Hindlimb muscle (tissue), 1 donor: ENCODE data around the gene SUDS3. TPM values are rescaled to one million over a fixed set of nuclear protein-coding genes. Genes with fewer than 3 reads are reported as not detected.
A peak's percentile ranks its signal among the peaks of the same experiment; 100 is the strongest.
"Not testable (repeated sequence)": the region's sequence is repeated elsewhere in the genome, so short reads cannot be mapped to it uniquely, and the experiment has no call there.

Experiments
- DNase-seq: peaks from one replicate; pipeline ENCODE4 v3.0.0-alpha.2; 2013
- polyA plus RNA-seq: library from polyadenylated mRNA; unstranded; fragments of 120-200 nt; gene quantifications from one replicate; pipeline ENCODE4 v1.2.1, GENCODE V29; 2013; ENCODE audit not compliant: insufficient read length

Gene SUDS3, protein sequence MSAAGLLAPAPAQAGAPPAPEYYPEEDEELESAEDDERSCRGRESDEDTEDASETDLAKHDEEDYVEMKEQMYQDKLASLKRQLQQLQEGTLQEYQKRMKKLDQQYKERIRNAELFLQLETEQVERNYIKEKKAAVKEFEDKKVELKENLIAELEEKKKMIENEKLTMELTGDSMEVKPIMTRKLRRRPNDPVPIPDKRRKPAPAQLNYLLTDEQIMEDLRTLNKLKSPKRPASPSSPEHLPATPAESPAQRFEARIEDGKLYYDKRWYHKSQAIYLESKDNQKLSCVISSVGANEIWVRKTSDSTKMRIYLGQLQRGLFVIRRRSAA
- polyA plus RNA-seq = 30.8 TPM

DNA sequence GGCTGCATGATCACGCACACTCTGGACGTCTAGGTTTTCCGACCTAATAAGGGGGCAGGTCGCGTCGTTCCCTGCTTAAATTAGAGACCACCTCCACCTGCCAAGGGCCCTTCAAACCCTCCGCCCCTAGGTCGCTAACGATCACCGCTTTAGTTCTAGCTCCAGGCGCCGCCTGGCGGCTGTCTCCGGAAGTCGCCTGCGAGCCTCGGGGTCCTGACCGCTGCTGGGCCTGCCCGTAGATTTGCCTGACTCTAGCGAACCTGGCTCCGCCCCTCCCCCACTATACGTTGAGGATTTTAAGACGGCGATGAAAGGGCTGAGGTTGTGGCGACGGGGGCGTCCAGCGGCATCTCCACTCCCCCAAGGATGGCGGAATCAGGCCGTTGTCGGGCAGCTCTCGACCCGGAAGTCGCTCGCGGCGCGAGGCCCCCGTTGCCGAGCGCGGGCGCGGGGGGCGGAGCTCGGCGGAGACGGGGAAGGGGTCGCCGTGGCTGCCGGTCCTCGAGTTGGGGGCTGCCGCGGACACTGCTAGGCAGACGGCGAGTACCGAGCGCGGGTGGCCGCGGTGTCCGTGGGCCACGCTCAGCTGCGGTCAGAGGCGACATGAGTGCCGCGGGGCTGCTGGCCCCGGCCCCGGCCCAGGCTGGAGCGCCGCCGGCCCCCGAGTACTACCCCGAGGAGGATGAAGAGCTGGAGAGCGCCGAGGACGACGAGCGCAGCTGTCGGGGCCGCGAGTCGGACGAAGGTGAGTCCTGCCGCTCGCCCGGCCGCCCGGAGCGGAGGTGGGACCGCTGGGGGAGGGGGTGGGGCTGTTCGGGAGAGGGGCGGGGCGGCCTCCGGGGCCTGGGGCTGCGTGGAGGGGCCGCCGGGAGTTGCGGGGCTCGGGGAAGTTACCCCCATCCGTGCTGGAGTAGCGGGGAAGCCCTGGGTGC lies at the start of gene SUDS3:
TSS of gene SUDS3 (plus strand) at position 467 of the 932 bp plus-strand sequence. CDS start at position 604, 137 bp downstream.
- DNase-seq = peak; percentile 93

DNA sequence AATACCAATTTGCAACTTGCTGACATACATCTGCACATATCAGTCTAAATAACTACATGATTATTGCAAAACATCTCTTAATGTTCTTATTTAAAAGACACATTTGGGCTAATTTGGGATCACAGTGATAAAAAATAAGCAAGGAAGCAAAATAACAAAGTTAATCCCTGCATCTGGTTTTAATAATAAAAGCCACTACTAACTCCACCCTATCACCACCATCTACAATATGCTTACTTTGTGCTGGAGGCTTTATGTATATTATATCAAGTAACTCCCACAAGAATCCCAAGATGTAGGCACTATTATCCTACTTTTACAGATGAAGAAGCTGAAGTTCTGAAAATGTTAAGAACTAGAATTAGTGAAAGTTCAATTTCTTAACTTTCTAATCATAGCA lies 49.4 kb upstream of the SUDS3 start:
- no peak for DNase-seq

DNA sequence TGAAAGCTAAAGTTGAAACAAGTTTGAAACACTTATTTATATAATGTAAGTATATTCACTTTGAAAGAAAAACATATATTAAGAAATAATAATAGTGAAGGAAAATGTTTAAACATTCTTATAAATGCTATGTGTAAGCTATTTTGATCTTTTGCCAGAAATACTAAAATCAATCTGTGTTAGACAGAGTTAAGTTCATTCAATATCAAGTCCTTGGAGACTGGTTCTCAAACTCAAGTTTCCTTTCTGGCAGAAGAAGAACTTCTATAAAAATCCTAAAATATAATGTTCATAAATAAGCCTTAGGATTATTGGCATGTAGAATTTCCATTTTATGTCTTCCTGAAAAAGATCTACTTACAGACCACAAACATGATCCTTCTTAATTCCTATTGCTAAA lies 49.0 kb upstream of the SUDS3 start:
- DNase-seq = no peak

DNA sequence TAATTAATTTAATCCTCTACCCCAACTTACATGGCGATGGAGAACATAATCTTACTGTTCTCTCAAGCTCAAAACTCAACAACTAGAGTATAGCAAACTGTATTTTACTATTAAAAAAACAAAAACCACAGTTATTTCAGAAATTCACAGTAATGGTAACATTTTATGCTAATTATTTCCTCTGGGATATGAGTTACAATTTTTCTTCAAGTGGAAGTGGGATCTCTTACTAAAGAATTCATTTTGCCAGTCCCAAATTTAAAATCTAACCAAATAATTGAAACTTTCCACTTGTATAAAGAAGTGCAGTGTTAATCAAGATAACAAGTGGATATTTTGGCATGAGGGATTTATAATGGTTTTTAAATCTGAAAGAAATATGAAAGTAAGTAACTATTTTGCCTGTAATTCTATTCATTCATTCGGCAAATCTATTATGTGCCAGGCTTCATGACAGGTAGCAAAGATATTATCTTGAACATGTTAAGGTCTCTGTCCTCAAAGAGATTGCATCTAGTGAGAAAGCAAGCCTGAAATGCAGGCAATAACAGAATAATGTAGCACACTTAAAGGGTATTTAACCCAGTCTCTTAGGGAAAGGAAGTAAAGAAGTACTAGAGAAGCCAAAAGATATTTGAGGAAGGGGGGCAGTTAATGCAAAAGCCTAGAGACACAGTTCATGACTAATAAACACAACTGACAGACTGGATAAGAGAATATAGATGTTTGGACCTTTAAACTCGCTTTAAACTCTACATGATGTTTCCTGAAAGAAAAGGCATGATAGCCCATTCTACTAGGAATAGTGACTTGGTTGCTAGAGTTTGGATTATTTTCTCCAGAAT lies 47.6 kb upstream of the SUDS3 start:
- no peak for DNase-seq

DNA sequence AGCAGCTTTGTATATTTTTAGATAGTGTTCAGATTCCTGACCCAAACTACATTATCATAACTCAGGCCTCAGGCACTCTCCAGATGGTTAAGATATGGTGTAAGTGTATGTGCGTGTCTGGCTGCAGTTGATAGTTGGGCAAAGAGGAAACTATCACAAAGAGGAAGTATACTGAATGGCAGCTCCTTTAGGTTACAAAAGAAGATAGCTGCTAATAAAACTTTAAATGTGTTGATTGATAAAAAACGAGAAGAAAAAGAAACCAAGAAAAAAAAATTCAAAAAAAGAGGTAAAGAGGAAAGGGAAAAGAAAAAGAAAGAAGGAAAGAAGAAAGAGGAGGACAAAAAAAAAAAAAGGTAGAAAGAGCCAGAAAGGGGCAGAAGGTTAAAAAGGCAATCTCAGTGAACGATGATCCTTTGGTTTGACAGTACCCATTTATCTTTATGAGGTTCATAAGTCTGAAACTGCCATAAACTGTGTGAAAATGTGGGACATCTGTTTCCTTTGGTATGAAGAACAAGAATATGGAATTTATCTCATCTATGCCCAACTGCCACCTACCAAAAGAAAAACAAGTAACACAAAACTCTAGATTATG lies 45.8 kb upstream of the SUDS3 start:
- no peak for DNase-seq

DNA sequence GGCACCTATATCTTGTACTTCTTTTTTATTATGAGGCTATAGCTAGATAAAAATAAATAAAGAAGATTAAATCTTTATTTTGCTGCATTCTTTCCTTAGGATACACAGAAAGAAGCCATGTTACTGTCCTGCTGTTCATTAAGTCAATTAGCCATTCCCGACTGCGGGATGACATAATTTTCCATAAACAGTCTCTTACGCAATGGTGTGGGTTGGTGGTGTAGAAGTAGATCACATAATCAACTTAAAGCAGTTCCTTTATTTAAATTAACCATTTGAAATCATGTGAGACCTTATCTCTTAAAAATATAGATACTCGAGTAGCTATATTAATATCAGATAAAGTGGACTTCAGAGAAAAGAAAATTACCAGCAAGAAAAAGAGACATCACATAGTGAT lies 43.8 kb upstream of the SUDS3 start:
- no peak for DNase-seq

DNA sequence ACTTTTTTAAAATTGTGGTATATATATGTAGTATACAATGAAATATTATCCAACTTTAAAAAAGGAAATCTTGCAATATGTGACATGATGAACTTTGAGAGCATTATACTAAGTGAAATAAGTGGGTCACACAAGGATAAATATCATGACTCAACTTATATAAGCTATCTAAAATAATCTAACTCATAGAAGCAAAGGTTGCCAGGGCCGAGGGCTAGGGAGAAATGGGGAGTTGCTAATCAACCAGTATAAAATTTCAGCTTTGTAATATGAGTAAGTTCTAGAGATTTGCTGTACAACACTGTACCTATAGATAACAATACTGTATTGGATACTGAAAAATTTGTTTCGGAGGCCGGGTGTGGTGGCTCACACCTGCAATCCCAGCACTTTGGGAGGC lies 42.1 kb upstream of the SUDS3 start:
- no peak for DNase-seq

DNA sequence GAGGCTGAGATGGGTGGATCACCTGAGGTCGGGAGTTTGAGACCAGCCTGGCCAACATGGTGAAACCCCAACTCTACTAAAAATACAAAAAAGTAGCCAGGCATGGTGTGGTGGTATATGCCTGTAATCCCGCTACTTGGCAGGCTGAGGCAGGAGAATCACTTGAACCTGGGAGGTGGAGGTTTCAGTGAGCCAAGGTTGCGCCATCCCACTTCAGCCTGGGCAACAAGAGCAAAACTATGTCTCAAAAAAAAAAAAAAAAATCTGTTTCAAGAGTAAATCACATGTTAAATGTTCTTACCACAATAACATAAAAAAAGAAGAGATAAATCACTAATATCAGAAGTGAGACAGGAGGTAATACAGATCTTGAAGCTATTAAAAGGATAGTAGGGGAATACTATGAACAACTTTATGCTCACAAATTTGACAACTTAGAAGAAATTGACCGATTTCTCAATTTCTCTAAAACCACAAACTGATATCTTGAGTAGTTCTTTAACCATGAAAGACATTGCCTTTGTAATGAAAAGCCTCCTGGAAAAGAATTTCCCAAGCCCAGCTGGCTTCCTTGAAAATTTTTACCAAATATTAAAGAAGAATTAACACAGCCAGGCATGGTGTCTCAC lies 41.3 kb upstream of the SUDS3 start:
- DNase-seq = no peak

DNA sequence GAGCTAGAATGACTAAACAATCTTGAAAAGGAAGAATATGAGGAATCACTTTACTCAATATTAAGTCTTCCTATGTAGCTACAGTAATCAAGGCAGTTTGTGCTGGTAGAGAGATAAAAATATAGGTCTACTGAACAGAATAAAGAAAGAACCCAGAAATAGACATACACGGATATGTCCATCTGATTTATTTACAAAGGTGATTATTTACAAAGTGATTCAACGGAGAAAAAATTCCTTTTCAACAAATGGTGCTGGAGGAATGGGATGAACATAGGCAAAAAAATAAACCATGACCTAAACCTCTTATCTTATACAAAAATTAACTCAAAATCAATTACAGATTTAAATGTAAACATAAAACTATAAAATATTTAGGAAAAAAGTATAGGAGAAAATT lies 40.2 kb upstream of the SUDS3 start:
- DNase-seq = no peak

DNA sequence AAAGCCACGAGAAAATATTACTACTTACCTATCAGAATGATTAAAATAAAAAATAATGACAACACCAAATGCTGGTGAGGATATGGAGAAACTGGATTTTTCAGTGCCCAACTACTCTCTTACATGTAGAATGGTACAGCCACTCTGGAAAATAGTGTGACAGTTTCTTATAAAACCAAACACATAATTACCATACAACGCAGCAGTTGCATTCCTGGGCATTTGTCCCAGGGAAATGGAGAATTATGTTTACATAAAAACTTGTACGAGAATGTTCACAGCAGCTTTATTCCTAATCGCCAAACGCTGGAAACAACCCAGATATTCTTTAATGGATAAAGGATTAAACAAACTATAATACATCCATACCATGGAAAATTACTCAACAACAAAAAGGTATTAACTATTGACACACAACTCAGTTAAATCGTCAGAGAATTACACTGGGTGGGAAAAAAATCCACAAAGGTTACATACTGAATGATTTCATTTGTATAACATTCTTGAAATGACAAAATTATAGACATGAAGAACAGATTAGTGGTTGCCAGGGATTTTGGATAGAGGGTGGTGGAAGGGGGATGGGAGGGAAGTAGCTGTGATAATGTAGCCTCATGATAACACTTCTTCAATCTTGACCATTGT lies 39.0 kb upstream of the SUDS3 start:
- DNase-seq = no peak

DNA sequence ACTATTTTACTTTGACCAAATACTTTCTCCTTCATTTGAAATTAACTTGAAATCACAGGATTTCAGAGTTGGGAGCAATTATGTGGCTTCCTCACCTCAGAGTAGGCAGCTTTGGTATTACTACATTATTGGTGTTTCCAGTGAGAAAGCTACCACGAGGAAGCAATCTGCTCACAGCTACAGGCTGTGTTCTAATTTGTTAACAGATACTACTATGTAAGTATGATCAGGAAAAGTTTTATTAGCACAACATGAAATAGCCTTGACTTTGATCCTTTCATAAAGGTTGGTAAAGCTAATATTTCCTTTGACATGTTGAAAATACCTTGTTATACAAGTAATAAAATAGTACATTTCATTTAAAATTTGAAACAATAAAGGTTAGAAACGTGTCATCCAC lies 34.3 kb upstream of the SUDS3 start:
- DNase-seq = no peak

DNA sequence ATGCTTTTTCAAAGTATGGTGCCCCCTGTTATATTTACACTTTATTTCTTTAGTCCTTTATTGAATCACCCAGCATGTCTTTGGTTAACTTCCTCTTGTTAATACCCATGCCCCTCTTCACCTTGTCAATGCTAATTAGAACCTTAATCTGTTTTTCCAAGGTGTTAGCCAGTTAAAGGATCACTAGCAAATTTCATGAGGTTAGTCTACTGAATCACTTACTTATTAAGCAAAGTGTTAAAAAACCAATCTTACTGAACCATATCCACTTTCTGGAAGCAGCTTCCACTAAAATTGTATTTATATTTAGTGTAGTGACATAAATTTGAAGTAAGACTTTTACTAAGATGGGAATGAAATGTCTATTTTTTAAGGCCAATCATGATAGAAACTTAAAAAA lies 31.5 kb upstream of the SUDS3 start:
- no peak for DNase-seq

DNA sequence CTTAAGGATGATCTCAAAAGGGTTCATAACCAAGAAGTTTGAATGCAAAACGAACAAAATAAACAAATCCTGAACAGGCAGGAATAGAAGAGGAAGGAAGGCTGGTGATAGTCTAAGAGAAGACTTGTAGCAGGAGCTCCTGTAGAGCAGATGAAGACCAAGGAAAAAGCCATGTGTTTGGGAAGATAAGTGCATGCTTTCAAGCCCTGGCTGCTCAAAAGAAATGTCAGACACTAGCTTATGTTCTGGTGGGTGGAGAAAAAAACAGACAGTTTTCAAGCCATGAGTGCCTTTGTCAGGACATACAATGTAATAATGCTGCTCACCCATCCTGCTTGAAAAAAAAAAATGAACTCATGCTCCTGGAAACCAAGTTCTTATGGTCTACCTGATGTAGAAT lies 31.0 kb upstream of the SUDS3 start:
- no peak for DNase-seq

DNA sequence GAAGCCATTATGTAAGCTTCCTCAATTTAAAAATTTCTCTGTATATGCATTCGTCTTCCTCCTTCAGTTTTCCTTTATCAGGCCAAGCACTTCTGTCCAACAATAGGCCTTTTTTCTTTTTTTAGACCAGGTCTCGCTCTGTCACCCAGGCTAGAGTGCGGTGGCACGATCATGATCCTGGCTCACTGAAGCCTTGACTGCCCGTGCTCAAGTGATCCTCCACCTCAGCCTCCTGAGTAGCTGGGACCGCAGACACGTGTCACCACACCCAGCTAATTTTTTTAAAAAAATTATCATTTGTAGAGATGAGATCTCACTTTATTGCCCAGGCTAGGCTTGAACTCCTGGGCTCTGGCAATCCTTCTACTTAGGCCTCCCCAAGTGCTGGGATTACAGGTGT lies 29.5 kb upstream of the SUDS3 start:
- DNase-seq = no peak

DNA sequence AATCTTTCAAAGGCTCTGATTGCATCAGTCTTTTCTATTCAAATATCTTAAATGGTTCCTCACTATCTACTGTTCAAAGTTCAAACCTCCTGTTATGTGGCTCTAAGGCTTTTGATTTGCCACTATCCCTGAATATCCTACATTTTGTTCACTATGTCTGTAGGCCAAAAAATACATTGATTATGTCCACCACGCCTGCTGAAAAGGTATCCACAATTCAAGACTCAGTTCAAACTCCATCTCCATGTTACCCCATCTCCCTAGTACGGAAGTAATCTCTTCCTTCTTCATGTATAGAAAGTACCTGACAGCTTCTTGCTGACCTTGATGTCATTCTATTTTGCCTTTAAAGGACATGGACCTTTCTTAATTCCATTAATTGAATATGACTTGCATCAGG lies 28.4 kb upstream of the SUDS3 start:
- DNase-seq = no peak

DNA sequence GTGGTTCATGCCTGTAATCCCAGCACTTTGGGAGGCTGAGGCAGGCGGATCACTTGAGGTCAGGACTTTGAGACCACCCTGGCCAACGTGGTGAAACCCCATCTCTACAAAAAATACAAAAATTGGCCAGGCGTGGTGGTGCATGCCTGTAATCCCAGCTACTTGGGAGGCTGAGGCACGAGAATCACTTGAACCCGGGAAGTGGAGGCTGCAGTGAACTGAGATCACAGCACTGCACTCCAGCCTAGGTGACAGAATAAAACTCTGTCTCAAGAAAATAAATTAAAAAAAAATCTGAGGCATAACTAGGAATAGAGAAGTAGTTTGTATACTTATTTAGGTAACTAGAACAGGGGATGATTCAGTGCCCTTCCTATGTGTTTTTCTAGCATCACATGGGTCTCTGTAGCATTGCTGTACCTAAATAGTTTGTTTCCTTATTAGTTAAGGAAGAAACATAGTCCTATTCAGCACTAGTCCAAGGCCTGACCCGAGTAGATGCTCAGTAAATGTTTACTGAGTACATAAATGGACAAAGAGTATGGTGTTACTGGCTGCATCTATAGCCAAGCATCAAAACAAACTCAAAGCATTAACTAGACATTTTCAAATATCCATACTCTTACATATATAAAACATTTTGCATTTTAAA lies 25.3 kb upstream of the SUDS3 start:
- no peak for DNase-seq

DNA sequence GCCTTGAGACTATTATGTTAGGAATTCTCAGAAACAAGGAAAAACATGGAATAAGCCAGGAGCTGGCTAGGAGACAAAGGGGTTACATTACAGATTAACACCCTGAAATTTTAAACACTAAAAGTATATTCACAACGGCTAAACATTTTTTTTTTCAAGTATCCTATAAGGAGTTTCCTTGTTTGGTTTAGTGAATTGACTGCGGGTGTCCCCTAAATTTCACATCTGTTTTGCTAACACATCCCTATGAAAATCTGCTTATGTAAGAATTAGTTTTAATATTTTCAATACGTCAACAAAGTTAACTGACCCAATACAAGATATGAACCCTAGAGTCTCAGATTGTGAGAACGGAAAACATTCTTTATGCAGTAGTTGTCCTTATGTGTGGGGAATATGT lies 22.6 kb upstream of the SUDS3 start:
- DNase-seq = no peak

DNA sequence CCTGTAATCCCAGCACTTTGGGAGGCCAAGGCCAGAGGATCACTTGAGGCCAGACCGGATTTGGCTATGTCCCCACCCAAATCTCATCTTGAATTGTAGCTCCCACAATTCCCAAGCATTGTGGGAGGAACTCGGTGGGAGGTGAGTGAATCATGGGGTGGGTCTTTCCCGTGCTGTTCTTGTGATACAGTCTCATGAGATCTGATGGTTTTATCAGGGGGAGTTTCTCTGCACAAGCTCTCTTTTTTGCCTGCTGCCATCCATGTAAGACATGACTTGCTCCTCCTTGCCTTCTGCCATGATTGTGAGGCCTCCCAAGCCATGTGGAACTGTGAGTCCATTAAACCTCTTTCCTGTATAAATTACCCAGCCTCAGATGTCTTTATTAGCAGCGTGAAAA lies 21.9 kb upstream of the SUDS3 start:
- not testable (repeated sequence) for DNase-seq

DNA sequence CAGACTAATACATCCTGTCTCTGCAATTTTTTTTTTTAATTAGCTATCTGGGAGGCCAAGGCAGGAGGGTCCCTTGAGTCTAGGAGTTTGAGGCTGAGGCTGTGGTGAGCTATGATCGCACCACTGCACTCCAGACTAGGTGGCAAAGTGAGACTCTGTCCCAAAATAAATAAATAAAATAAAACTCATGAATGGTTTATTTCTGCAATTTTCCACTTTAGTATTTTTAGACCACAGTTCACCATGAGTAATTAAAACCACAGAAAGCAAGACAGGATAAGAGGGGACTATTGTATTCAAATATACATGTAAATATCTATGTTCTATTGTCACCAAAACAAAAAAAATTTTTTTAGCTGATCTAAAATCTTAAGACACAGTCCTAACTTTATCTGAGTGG lies 21.5 kb upstream of the SUDS3 start:
- no peak for DNase-seq

DNA sequence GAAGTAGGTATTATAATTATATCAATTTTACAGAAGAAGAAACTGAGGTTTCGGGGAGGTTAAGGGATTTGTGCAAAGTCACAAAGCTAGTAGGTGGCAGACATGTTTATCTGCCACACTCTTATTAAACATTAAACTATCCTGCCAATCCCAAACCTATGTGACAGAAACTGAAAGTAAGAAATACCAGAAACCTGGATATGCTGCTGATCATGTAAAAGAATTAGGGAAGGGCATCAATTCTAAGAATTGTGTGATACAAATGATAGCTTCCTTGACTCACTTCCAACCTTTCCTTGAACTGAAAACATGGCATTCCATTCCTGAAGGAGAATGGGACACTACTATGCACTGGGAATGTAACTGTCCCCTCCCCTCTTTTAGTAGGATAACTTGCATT lies 20.5 kb upstream of the SUDS3 start:
- no peak for DNase-seq

DNA sequence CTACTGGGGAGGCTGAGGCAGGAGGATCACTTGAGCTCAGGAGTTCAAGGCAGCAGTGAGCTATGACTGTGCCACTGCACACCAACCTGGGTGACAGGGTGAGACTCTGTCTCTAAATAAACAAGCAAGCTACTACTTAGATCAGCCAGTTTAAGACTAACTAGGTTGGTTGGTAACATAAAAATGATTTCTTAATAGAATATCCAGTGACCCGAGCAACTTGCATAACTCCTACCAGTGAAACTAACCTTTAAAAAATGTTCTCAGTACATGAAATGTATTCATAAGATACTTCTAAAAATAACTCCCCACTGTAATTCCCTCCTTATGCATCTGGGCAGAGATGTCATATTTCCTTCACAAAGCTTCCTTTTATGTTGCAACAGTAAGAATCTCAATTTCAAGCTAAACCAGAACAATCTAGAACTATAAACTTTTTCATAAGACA lies 19.5 kb upstream of the SUDS3 start:
- peak; percentile 51 for DNase-seq
